ENCODE results near the gene ANKRD27. TPM values are rescaled to one million over a fixed set of nuclear protein-coding genes. Genes with fewer than 3 reads are reported as not detected.
"Not testable (repeated sequence)": the region's sequence is repeated elsewhere in the genome, so short reads cannot be mapped to it uniquely, and the experiment has no call there.

The ANKRD27 gene
- total RNA-seq, 1 experiment from 2014 or later, result 35.4 TPM

DNA sequence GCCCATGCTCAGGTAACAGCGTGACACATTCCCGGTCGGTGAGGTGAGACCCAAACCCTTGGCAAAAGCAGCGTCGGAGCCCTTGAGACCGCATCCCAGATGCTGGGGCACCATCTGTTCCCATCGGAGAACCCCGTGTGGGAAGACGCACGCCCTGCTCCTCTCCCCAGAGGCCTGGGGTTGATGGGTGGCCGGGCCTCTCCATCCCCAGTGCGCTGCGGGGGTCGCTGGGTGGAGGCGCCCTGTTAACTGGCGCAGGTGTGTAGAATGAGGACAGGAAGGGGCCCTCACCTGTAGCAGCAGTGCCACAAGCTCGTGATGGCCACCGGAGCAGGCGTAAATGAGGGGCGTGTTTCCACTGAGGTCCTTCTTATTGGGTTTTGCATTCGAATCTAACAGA lies 69.4 kb downstream of the ANKRD27 start:
- DNase-seq (ENCODE audit: low read depth), result no peak

DNA sequence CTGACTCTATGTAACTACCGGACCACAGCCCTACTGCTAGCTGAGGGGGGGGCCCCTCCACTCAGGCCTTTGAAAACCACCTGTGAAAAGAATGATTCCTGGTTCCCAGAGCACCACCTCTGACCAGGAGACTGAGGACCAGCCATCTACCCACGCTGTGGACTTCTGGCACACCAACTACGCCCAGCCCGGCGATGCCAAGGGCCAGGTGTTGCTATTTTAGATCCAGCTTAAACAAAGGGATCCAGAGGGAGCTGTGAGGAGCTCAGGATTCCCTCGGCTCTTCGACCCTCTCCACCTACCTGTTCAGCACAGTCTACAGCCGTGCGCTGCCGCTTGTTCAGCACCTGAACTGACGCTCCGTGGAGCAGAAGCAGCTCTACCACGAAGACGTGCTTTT lies 71.0 kb downstream of the ANKRD27 start:
- no peak for DNase-seq (ENCODE audit: low read depth)

DNA sequence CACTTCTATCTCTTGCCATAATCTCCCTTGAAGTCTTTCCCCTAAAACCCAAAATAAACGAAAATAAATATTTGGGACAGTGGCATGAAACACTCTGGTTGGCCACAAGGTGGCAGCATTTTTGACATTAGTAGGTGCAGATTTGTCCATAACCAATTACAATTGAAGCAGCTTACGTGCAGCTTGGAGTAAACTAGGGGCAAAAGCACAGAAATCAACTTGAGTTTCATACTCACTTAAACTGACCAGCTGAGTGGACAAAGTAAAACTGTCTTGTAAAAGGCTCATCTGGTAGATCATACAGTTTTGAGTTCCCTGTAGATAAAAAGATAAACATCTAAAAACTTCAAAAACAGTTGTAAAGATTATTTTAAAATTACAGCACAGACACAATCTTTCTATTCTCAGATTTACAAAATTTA lies 75.2 kb downstream of the ANKRD27 start:
- DNase-seq (ENCODE audit: low read depth), result peak; percentile 59

DNA sequence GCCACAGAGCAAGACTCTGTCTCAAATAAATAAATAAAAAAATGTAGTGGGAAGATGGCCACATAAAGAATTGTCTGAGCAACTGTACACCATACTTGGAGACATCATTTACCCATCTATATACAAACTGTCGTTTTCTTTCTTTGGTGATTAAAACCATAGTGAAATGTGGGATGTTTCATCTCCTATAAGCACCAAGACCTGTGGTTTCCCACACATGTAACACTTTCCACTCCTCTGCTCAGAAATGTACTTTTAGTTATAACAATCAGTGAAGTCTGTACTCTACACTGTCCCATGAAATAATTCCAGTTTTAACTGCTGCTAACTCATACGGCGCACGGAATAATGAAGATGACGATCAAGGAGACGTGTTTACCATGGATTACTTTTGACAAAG lies 75.7 kb downstream of the ANKRD27 start:
- DNase-seq (ENCODE audit: low read depth), result no peak

DNA sequence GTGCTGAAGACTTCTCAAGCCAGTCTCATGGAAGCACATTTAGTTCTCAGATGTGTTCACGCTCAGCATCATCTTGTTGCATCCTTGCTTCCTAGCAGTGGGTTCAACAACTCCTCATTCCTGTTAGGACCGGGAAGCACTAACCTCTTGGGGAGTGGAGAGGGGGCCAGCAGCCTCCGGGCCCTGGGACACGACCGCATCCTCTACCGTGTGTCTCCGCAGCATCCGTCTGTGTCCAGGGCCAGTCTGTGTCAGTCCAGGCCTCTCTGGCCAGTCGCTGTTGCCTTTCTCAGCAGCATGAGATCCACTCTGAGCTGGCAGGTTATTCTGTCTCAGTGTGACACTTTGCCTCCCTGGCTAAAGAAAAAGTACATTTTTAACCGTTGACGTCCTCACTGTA lies 77.0 kb downstream of the ANKRD27 start:
- DNase-seq (ENCODE audit: low read depth), result no peak

DNA sequence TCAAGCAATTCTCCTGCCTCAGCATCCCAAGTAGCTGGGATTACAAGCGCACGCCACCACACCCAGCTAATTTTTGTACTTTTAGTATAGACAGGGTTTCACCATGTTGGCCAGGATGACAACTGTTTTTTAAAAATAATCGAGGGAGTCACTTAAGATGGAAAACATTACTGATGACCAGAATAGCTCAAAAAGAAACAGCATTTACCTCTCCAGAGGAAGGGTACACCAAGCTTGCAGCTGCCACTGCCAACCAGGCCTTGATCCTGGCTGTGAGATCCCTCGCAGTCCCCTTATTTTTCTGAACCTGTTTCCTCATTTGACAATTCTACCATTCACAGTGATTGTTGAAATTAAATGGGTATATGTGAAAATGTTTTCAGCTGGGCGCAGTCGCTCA lies 79.5 kb downstream of the ANKRD27 start:
- no peak for DNase-seq (ENCODE audit: low read depth)

DNA sequence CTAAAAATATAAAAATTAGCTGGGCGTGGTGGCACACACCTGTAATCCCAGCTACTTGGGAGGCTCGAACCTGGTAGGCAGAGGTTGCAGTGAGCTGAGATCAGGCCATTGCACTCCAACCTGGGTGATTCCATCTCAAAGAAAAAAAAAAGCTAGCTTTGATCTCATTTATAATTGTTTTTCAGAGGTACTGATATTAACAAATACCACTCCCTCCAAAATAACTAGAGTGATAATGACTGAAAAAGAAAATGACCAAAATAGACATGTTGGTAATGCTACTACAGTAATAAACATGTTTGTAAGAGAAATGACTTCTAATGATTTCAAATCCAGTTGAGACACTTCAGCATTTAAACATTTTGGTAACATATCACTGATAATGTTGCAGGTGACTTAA lies 81.0 kb downstream of the ANKRD27 start:
- DNase-seq (ENCODE audit: low read depth), result no peak

DNA sequence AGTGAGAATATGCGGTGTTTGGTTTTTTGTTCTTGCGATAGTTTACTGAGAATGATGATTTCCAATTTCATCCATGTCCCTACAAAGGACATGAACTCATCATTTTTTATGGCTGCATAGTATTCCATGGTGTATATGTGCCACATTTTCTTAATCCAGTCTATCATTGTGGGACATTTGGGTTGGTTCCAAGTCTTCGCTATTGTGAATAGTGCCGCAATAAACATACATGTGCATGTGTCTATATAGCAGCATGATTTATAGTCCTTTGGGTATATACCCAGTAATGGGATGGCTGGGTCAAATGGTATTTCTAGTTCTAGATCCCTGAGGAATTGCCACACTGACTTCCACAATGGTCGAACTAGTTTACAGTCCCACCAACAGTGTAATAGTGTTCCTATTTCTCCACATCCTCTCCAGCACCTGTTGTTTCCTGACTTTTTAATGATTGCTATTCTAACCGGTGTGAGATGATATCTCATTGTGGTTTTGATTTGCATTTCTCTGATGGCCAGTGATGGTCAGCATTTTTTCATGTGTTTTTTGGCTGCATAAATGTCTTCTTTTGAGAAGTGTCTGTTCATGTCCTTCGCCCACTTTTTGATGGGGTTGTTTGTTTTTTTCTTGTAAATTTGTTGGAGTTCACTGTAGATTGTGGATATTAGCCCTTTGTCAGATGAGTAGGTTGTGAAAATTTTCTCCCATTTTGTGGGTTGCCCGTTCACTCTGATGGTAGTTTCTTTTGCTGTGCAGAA lies 87.1 kb downstream of the ANKRD27 start:
- not testable (repeated sequence) for DNase-seq (ENCODE audit: low read depth)

DNA sequence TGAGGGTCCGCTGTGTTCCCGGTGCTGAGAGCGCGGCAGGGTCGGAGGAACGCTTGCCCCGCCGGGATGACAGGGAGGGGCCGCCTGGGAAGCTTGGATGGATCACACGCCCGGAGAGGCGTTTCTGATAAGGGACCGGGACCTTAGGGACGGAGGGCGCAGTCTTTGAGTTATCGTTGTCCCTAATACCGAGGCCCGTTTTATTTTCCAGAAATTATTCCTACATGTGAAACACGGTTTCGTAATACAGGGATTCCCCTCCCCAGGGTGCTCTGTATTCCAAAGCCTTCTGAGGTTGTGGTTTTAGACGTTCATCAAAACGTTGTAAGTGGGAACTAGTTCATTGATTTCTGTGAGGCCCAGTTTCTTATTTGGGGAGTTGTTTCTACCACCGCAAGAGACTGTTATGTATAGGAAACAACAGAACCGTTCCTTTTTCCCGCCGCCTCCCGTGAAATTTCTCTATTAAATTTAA lies 93.2 kb downstream of the ANKRD27 start:
- DNase-seq (ENCODE audit: low read depth), result peak; percentile 59

DNA sequence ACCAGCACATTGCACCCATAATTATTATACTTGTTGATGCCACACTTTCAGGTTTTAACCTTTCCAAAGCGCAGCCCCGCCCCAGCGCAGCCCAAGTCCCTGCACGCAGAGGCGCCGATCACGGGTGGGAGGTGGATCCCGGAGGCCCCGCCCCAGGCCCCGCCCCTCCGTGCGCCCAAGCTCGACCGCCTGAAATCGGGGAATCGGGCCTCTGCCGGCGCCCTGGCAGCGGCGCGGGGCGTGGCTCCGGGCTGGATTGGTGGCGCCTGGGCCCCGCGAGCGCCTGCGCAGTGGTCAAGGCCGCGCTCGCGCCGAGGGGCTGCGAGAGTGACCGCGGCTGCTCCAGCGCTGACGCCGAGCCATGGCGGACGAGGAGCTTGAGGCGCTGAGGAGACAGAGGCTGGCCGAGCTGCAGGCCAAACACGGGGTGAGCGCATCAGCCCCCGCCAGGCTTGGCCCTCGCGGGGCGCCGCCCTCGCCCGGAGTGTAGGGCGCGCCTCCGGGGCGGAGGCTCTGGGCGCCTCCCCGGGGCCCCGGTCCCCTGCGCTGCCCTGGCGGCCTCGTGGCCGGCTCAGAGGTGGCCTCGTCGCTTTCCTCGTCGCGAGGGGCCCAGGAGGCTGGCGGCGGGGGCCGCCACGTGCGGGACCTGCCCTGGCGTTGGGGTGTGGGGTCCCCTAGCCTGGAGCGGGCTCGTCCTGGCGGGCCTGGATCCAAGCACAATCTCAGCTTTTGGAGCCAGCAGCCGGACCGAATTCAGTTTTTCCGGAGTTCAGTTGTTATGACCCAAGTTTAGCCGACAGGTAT lies 93.9 kb downstream of the ANKRD27 start, which contains the start of gene PDCD5:
PDCD5 (plus strand) TSS at position 290 of the 804 bp plus-strand sequence; CDS start at position 362, 72 bp downstream.
- peak; percentile 93 for DNase-seq (ENCODE audit: low read depth)

DNA sequence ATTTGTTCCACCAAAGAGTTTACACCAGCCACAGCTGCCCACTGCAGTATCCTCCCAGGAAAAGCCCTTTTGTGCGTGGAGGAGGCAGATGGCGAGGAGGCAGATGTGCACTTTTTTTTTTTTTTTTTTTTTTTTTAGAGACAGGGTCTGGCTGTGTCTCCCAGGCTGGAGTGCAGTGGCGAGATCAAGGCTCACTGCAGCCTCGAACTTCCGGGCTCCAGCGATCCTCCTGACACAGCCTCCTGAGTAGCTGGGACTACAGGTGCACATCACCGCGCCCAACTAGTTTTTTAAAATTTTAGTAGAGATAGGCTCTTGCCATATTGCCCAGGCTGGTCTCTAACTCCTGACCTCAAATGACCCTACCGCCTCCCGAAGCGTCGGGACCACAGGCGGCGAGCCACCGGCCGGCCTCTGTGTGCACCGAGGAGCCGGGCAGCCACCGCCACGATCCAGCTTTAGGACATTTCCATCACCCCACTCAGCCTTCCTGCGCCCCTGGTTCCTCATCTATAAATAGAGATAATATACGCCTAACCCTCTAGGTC lies 94.6 kb downstream of the ANKRD27 start:
- DNase-seq (ENCODE audit: low read depth), result no peak

DNA sequence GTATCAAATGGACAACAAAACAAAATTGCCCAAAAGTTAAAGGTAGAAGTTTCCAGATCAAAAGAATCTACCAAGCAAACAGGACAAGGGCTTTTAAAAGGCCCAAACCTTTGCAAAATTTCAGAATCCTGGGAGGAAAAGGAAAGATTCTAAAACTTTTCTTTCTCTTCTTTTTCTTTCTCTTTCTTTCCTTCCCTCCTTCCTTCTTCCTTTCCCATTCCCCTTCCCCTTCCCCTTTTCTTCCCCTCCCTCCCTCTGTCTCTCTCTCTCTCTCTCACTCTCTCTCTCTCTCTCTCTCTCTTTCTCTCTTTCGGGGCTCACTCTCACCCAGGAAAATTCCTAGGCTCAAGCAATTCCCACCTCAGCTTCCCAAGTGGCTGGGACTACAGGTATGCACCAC lies 98.2 kb downstream of the ANKRD27 start:
- no peak for DNase-seq (ENCODE audit: low read depth)

DNA sequence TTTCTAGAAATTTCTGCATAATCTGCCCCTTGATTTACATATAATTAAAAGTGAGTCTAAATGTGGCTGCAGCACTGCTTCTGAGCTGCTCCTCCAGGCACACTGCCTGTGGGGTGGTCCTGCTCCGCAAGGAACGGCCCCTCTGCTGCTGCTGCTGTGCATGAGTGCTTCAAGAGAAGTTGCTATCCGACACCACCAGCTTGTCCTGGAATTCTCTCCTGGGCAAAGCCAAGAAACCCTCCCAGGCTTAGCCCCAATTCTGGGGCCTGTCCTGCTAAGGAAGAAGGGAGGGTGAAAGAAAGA lies 101.5 kb downstream of the ANKRD27 start:
- DNase-seq (ENCODE audit: low read depth), result no peak

DNA sequence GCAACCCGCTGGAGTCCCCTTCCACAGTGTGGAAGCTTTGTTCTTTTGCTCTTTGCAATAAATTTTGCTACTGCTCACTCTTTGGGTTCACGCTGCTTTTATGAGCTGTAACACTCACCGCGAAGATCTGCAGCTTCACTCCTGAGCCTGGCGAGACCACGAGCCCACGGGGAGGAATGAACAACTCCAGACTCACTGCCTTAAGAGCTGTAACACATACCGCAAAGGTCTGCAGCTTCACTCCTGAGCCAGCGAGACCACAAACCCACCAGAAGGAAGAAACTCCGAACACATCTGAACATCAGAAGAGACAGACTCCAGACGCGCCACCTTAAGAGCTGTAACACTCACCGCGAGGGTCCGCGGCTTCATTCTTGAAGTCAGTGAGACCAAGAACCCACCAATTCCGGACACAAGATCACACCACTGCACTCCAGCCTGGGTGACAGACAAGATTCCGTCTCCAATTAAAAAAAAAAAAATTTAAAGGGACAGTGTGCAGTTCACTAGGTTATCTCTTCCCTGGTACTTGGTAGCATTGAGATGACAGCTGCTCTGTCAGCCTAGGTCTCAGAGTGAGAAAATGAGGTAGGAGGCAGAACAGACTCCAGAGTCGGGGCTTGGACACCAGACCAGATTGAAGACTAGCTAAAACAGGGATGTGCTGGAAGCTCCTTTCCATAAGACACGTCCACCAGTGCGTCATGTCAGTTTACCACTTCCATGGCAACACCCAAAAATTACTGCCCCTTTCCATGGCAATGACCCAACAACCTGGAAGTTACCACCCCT lies 102.1 kb downstream of the ANKRD27 start:
- not testable (repeated sequence) for DNase-seq (ENCODE audit: low read depth)

DNA sequence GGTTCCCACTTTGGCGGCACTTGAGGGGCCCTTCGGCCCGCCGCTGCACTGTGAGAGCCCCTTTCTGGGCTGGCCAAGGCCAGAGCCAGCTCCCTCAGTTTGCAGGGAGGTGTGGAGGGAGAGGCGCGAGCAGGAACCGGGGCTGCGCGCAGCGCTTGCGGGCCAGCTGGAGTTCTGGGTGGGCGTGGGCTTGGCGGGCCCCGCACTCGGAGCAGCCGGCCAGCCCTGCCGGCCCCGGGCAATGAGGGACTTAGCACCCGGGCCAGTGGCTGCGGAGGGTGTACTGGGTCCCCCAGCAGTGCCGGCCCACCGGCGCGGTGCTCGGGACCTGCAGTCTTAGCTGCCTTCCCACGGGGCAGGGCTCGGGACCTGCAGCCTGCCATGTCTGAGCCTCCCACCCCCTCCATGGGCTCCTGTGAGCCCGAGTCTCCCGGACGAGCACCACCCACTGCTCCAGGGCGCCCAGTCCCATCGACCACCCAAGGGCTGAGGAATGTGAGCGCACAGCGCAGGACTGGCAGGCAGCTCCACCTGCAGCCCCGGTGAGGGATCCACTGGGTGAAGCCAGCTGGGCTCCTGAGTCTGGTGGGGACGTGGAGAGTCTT lies 103.4 kb downstream of the ANKRD27 start:
- DNase-seq (ENCODE audit: low read depth), result not testable (repeated sequence)

DNA sequence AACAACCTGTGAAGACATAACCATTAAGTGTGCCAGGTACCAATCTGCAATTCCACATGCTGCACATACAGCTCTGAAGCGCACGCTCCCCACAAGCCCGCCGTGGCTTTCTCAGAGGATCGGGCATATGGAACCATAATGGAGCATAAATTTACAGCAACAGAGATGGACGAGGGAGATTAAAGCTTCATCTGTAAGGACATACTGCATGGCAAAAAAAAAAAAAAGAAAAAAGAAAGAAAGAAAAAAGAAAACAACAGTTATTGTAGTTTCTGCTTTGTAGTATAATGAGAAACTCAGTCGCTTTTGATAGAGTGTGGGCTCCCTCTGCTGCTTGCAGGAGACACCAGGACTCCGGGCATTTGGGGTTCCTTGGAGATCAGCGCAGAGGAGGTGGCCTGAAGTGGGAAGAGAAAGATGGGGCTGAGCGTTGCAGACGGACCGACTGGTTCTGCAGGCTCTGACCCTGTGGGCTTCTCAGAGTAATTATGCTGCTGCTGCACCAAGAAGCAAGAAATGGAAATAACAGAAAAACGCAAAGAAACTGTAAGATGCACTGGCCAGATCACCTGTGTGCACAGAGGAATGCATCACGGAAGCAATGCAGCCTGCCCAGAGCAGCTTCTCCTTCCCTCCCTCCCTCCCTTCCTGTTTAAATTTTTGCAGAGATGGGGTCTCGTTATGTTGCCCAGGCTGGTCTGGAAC lies 104.7 kb downstream of the ANKRD27 start:
- peak; percentile 67 for DNase-seq (ENCODE audit: low read depth)

DNA sequence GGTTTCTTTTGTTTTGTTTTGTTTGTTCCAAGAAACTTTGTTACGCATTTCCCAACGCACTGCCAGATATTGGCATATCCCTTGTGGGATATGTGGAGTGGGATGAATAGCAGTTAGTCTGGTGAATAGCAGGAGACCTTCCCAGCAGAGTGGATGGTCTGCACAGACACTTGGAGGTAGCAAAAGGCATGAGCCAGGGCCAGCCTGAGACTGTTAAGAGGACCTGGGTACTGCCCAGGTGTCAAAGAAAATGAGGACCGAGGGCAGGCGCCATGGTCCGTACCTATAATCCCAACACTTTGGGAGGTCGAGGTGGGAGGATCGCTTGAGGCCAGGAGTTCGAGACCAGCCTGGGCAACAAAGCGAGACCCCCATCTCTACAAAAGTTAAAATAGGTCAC lies 107.5 kb downstream of the ANKRD27 start:
- no peak for DNase-seq (ENCODE audit: low read depth)

DNA sequence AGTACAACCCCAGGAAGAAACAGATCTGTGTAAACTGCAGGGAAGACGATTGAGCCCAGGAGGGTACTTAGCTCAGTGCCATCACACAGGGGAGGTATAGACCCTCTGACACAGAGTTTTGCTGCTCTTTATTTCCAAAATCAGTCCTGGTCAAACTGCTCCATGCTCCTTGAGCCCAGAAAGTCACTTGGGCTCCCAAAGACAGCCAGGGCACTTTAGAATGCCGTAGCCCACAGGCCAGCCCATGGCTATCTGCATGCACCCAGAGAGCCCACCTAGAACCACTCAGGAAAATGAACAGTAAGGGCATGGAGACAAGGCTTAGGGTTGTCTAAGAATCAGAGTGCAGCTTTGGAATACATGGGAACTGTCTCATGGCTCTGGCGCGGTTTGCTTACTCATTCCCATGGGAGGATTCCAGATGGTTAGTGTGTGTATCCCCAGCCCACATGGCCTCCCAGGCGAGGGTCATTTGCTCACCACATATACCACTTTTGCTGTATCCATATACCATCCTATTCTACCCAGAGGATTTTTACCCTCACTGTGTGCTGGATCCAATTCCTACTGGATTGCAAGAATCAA lies 108.6 kb downstream of the ANKRD27 start:
- DNase-seq (ENCODE audit: low read depth), result peak; percentile 71

DNA sequence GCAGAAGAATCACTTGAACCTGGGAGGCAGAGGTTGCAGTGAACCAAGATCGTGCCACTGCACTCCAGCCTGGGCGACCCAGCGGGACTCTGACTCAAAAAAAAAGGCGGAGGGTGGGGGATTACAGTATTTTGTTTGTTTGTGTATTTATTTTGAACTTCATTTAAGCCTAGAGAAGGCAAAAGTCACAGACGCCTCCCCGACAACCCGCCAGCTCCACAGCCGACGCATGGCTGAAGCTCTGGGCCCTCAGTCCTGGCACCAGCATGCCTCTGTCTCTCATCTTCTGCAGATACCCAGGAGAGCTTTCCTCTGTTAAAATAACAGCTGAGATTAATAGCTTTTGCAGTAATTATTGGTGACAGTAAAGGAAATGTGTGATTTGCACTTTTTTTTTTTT lies 111.2 kb downstream of the ANKRD27 start:
- DNase-seq (ENCODE audit: low read depth), result no peak

DNA sequence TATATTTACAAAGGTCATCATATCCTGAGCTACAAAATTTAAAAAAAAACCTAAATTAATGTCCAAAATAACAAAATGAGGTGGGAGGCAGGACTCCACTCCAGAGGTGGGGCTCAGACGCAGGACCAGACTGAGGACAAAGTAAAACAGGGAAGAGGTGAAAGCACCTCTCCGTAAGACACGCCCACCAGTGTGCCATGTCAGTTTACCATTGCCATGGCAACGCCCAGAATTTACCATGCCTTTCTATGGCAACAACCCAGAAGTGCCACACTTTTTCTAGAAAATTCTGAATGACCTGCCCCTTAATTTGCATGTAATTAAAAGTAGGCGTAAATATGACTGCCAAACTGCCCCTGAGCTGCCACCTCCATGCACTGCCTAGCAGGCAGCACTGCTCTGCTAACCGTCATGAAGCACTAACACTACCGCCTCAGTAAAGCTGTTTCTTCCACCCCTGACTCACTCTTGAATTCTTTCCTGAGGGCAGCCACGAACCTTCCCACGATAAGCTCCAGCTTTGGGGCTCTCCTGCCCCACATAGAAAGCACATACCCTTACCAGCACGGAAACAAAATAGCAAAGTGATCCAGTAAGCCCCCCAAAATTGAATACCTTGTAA lies 116.3 kb downstream of the ANKRD27 start:
- DNase-seq (ENCODE audit: low read depth), result peak; percentile 16

All from RPMI7951 (cell line).